Natural killer cell (primary cell): Measurements from ENCODE around the gene ARID1B. TPM values are rescaled to one million over a fixed set of nuclear protein-coding genes. Genes with fewer than 3 reads are reported as not detected.
A peak's percentile ranks its signal among the peaks of the same experiment; 100 is the strongest.

ENCODE experiments used
- ATAC-seq, 3 donors: fragments of 150-1000 bp in 2 of 3; fragments of 200-7000 bp in 1 of 3; cut with Tn5 transposase; 1 replicate in 1 of 3; 2 replicates in 2 of 3; pipeline ENCODE4 v1.10.0; 2021; ENCODE audit warnings: mild to moderate bottlenecking in 2 of 3, moderate library complexity in 2 of 3
- DNase-seq, 2 donors: peaks; one replicate each; pipeline versions ENCODE4 v3.0.0 to v3.0.0-alpha.2; 2013 to 2021; ENCODE audit warnings: mixed read lengths in 1 of 2
- H3K27ac ChIP-seq: one replicate; pipeline ENCODE4 v1.5.1; 2013; ENCODE audit warnings: mild to moderate bottlenecking, low read length
- H3K27me3 ChIP-seq: one replicate; pipeline ENCODE4 v1.6.1; 2013; ENCODE audit warnings: low read length; ENCODE audit not compliant: control insufficient read depth, insufficient read depth
- H3K36me3 ChIP-seq: one replicate; pipeline ENCODE4 v1.6.1; 2013; ENCODE audit warnings: low read length; ENCODE audit not compliant: control insufficient read depth, insufficient read depth
- H3K4me1 ChIP-seq: one replicate; pipeline ENCODE4 v1.6.1; 2013; ENCODE audit warnings: low read length; ENCODE audit not compliant: control insufficient read depth, insufficient read depth
- H3K4me3 ChIP-seq: one replicate; pipeline ENCODE4 v1.5.1; 2013; ENCODE audit warnings: low read length
- H3K9me3 ChIP-seq: one replicate; pipeline ENCODE4 v1.6.1; 2013; ENCODE audit warnings: low read length; ENCODE audit not compliant: control insufficient read depth, insufficient read depth
- H3K27ac Mint-ChIP-seq, 2 donors: one replicate each; pipeline ENCODE4 v1.8.0; 2022; ENCODE audit warnings: mild to moderate bottlenecking in 2 of 2, mixed read lengths in 2 of 2, moderate library complexity in 1 of 2
- H3K27me3 Mint-ChIP-seq, 2 donors: one replicate each; pipeline ENCODE4 v1.8.0; 2022; ENCODE audit warnings: low read depth in 2 of 2, mixed read lengths in 2 of 2
- H3K36me3 Mint-ChIP-seq: one replicate; pipeline ENCODE4 v1.8.0; 2022; ENCODE audit warnings: mixed read lengths
- H3K4me1 Mint-ChIP-seq, 2 donors: one replicate each; pipeline ENCODE4 v1.8.0; 2022; ENCODE audit warnings: mixed read lengths in 2 of 2
- H3K4me3 Mint-ChIP-seq: one replicate; pipeline ENCODE4 v1.8.0; 2022; ENCODE audit warnings: mild to moderate bottlenecking, moderate library complexity, mixed read lengths
- H3K9me3 Mint-ChIP-seq, 2 donors: one replicate each; pipeline ENCODE4 v1.8.0; 2022; ENCODE audit warnings: mixed read lengths in 2 of 2
- WGBS: methylation state at CpG from one replicate; pipeline ENCODE4 v1.1.7; 2013; ENCODE audit warnings: missing lambda C conversion rate; ENCODE audit not compliant: insufficient coverage; 5-methylcytosine and 5-hydroxymethylcytosine counted together
- intact Hi-C: fragments of 100-400 bp; cut with micrococcal nuclease; formaldehyde crosslinking; loops from one replicate; pipeline ENCODE4 v1.14.2; 2022
- total RNA-seq, 4 donors: library from RNA; stranded (reverse); fragments of 120-200 nt in 1 of 4; gene quantifications; one replicate each; pipeline versions ENCODE4 v1.2.3 to v1.2.4, GENCODE V29; 2013 to 2022
- TF ChIP-seq, protein P1 (sequence below): fragments of 200-600 bp; IDR thresholded peaks from one replicate; pipeline ENCODE4 v1.8.0; 2022; ENCODE audit warnings: antibody characterized with exemption

ARID1B gene
- total RNA-seq, 3 donors from 2014 or later (not counting 1 experiment from before 2014, with no cell fraction given) = 180 to 201 (median 189) TPM

DNA sequence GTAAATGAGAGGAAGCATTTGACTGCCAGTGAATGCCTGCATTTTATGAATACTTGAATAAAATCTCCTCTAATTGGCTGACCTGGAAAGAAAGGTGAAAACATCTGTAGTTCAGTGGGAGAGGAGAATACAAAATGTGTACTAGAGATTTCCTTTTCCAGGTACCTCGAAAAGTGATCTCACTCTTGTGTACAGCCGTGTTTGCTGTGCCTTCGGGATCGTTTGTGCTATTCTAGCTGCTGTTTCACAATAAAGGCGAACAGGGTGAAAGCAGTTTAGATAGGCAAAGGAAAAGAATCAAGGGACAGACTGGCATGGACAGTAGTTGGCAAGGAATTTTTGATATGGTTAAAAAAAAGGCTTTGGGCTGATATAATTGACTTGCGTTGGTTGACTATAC is 112.3 kb downstream of the ARID1B start:
- Mint-ChIP-seq H3K27me3 (no peaks in the 10 kb centered on the region), H3K36me3 (no peaks in the 10 kb centered on the region), H3K9me3 (no peaks in the 10 kb centered on the region), H3K4me3 (no peak overlapping the region), H3K4me1 (peaks cover 71 to 72% of the 10 kb centered on the region in 2 donors), H3K27ac (peak overlapping the region in 1 of 2 donors; percentile 43)
- DNase-seq (no peak), ATAC-seq (no peak)
- Histone ChIP-seq H3K36me3 (no peaks in the 10 kb centered on the region), H3K4me3 (no peak overlapping the region), H3K27me3 (no peaks in the 10 kb centered on the region), H3K4me1 (peaks cover 8% of the 10 kb centered on the region), H3K27ac (no peak overlapping the region), H3K9me3 (no peaks in the 10 kb centered on the region)
- TF ChIP-seq, protein P1, sequence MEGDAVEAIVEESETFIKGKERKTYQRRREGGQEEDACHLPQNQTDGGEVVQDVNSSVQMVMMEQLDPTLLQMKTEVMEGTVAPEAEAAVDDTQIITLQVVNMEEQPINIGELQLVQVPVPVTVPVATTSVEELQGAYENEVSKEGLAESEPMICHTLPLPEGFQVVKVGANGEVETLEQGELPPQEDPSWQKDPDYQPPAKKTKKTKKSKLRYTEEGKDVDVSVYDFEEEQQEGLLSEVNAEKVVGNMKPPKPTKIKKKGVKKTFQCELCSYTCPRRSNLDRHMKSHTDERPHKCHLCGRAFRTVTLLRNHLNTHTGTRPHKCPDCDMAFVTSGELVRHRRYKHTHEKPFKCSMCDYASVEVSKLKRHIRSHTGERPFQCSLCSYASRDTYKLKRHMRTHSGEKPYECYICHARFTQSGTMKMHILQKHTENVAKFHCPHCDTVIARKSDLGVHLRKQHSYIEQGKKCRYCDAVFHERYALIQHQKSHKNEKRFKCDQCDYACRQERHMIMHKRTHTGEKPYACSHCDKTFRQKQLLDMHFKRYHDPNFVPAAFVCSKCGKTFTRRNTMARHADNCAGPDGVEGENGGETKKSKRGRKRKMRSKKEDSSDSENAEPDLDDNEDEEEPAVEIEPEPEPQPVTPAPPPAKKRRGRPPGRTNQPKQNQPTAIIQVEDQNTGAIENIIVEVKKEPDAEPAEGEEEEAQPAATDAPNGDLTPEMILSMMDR = no peak
- intact Hi-C loops = no loop called here
- 98% methylated on average over 6 of the region's 6 CpGs for WGBS

DNA sequence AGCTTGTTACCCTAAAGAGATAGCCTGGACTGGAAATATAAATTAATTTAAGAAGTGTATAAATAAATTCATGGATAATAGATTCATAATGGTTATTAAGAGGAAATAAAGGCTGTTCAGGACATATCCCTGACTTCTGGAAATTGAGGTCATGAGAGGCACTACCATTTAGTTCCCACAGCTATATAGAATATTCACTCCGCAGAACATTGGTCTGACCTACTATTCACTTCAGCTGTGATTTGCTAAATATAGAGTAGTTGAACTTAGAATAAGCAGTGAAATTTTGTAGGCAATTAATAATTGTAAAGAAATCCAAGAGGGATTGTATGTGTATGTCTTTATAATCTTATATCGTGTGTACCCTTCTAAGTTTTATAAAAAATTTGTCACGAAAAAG is 112.8 kb downstream of the ARID1B start:
- Mint-ChIP-seq H3K27me3 (no peaks in the 10 kb centered on the region), H3K4me3 (no peak overlapping the region), H3K36me3 (no peaks in the 10 kb centered on the region), H3K9me3 (no peaks in the 10 kb centered on the region), H3K27ac (no peak overlapping the region), H3K4me1 (peaks cover 72 to 73% of the 10 kb centered on the region in 2 donors)
- H3K36me3 ChIP-seq = no peaks in the 10 kb centered on the region
- no peak for ATAC-seq
- no peaks in the 10 kb centered on the region for H3K9me3 ChIP-seq
- TF ChIP-seq, protein P1 = no peak
- no peak for DNase-seq
- peaks cover 8% of the 10 kb centered on the region for H3K4me1 ChIP-seq
- no CpG with 5 or more reads among the region's 3 CpGs for WGBS
- intact Hi-C loops = no loop called here
- no peak overlapping the region for H3K27ac ChIP-seq
- no peak overlapping the region for H3K4me3 ChIP-seq
- H3K27me3 ChIP-seq = no peaks in the 10 kb centered on the region

DNA sequence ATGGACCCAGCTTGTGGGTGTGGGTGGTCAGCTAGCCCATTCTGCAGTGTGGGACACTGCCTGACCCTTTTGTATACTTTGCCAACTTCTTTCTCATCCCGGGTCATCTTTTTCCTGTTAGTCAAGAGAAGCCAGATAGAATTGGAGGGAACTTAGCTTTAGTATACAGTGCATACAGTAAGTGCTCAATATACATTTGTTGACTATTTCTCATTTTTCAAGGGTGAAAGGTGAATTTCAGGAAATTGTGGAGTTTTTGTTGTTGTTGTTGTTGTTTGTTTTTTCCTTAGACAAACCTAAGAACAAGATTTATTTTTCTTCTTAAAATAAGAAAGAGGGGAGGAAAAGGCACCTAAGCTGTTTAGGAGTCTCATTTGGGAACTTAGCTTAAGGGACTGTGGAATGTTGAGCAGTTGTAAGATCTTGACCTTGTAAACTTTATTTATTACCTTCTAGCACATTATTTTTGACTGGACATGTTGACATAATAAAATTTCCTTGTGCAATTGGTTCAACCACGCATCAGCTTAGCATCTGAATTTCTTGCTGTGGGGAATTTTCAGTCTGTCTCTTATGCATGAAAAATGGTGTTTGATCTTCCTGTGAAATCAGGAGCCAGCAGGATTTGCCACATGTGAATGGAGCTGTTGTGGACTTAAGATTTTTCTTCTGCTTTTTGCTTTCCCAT is 113.6 kb downstream of the ARID1B start:
- Histone ChIP-seq H3K27me3 (no peaks in the 10 kb centered on the region), H3K4me1 (peaks cover 8% of the 10 kb centered on the region), H3K9me3 (no peaks in the 10 kb centered on the region), H3K27ac (no peak overlapping the region), H3K36me3 (no peaks in the 10 kb centered on the region), H3K4me3 (no peak overlapping the region)
- no peaks in the 10 kb centered on the region for H3K9me3 Mint-ChIP-seq
- H3K27ac Mint-ChIP-seq = peak overlapping the region in 1 of 2 donors; percentile 43
- ATAC-seq (no peak), DNase-seq (no peak)
- WGBS = 78% methylated on average over 2 of the region's 2 CpGs
- H3K4me1 Mint-ChIP-seq = peaks cover 76 to 77% of the 10 kb centered on the region in 2 donors
- H3K4me3 Mint-ChIP-seq = no peak overlapping the region
- intact Hi-C loops = no loop called here
- TF ChIP-seq, protein P1 = no peak
- no peaks in the 10 kb centered on the region for H3K36me3 Mint-ChIP-seq
- H3K27me3 Mint-ChIP-seq = no peaks in the 10 kb centered on the region
